Right kidney (tissue), 1 donor: ENCODE measurements around the gene ELK4.

ENCODE experiments used
- DNase-seq: peaks from one replicate; pipeline ENCODE4 v3.0.0-alpha.2; 2016

ELK4 gene

GRCh38 chr1:205630651-205631009, 1.2 kb downstream of the ELK4 start:
- DNase-seq: no peak

DNA sequence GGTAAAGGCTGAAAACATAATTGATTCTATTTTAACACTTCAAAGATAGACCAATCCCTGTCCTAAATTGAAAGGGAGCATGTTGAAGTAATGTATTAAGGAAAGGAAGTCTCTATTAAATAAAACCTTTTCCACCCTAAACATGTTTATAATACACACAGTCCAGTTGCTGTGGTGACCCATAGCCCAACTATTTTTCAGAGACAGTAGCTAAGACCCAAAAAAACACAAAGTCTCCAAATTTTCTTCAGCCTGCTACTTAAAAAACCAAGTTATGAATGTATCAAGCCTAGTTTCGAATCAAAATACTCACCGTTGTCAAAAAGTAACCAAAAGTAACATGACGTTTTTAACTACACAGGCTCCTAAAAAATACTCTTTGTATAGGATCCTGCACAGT, 1.6 kb downstream of the ELK4 start:
- DNase-seq: no peak

- DNase-seq: no peak
These were observed 2.1 kb downstream of the ELK4 start for GRCh38 chr1:205629751-205630150.

- DNase-seq: no peak
These were observed 3.9 kb downstream of the ELK4 start for GRCh38 chr1:205627956-205628355.

- DNase-seq: no peak
These were observed 5.6 kb downstream of the ELK4 start for GRCh38 chr1:205626216-205626615.

GRCh38 chr1:205623646-205624045, 8.2 kb downstream of the ELK4 start:
- DNase-seq: no peak

DNA sequence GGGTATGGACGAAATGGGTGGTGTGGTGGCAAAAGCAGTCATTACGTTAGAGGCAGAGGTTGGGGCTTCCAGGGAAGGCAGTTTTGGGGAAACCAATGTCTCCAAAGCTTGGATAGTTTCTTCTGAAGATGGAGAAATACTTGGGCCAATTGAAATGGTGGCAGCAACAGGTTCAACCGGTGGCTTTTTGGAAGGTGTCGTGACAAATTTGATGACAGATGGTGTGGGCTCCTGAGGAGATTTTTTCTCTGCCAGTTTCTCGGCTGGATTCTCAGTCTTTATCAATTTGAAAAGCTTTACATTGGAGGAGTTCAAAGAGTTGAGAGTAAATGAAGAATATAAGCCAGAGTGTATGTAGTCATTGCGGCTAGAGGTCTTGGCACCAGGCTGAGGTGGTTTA, 11.5 kb downstream of the ELK4 start:
- no peak for DNase-seq

GRCh38 chr1:205619376-205619775, 12.4 kb downstream of the ELK4 start:
- DNase-seq: no peak

- no peak for DNase-seq
These were observed 15.1 kb downstream of the ELK4 start for GRCh38 chr1:205616563-205617293.

DNA sequence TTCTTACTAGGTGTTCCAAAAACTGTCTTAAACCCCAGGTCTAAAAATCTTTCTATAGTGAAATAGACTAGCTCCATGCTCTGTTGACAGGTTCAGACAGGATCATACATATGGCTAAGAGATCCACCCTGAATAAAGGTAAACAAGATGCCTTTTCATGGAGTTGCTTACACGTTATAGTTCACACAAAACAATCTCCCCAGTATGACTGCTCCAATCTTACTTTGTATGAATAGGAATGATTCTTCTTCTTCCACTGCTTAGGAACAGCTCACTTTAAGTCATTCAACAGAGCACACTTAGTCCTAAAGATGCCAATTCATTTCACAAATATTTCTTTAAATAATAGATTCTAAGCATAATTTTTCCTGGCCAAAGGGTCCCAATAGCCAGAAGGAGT, 16.0 kb downstream of the ELK4 start:
- no peak for DNase-seq

- DNase-seq: no peak
These were observed 17.9 kb downstream of the ELK4 start for GRCh38 chr1:205613854-205614412.

DNA sequence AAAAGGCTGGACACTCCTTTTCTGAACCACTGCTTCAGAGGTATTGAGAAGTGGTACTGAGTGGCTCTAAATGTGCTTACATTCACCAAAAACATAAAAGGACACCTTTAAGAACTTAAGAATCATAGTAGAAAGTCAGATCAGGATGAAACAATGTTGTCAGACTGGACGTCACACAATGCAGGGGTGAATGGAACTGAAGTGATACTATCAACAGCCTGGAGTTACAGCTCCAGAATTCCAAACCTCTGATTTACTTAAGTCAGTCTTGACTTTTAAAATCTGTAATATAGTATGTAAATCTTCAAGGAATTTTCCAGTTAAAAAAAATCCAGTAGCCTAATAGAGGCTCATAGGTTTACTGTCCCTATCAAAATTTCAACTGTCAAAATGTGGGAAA, 19.3 kb downstream of the ELK4 start:
- no peak for DNase-seq

GRCh38 chr1:205612104-205612503, 19.7 kb downstream of the ELK4 start:
- no peak for DNase-seq

DNA sequence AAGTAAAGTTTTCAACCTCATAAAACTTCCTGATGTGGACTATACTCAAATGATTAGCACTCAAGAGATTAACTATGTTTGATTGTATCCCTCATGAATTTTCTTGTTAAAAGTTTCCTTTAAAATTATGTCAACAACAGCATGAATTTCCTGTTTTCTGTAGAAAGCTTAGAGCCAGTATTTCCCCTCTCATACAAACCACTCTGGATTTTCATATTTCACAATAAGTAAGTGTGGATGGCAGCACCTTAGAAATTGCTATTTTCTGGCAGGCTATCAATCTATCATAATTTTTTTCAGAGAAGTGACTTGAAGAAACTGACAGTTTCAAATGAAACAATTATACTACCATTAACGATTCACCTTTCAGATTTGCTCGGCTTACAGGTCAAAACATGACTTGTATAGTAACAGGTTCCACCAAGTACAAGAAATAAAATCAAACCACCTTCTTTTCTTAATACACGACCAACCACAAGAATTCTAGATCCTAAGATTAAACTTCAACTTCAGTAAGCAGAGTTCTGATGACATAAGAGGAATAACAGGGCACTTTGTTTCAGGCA, 20.8 kb downstream of the ELK4 start:
- DNase-seq: no peak

DNA sequence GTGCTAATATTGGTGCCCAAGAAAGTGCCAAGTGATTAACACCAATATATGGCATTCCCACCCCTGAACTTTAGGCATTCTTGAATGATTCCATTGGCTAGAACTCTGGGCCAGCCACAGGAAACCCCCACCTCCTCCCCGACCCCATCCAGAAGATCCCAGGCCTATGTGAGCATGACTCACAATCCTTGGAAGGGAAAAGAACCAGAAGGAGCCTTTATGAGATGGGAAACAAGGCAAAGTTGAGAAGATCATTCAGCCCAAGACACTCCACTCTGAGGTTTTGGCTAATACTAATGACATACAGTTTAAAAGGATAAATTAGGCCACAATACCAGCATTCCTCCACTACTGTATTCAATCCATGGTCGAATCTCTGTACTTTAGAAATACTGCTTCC, 21.8 kb downstream of the ELK4 start:
- DNase-seq: no peak

- no peak for DNase-seq
These were observed 26.8 kb downstream of the ELK4 start for GRCh38 chr1:205604825-205605505.

DNA sequence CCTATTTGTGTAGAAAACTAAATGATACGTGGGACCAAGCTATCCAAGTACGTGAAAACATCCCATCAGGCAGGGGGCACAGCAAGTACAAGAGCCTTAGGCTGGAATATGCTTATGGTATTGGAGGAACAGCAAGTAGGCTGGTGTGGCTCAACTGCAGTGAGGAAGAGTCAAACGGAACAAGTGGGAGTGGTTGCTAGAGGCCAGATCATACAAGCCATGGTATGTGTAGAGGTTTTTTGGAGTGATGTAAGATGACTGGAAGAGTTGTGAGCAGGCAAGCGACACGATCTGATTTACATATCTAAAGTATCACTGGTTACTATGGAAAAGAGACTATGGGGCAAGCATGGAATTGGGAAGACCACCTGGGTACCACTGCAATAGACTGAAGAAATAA, 27.8 kb downstream of the ELK4 start:
- no peak for DNase-seq

- no peak for DNase-seq
These were observed 30.6 kb downstream of the ELK4 start for GRCh38 chr1:205601205-205601604.

GRCh38 chr1:205600085-205600484, 31.7 kb downstream of the ELK4 start:
- no peak for DNase-seq

GRCh38 chr1:205599669-205600042, 32.2 kb downstream of the ELK4 start:
- DNase-seq: no peak

- DNase-seq: no peak
These were observed 32.8 kb downstream of the ELK4 start for GRCh38 chr1:205598841-205599668.

DNA sequence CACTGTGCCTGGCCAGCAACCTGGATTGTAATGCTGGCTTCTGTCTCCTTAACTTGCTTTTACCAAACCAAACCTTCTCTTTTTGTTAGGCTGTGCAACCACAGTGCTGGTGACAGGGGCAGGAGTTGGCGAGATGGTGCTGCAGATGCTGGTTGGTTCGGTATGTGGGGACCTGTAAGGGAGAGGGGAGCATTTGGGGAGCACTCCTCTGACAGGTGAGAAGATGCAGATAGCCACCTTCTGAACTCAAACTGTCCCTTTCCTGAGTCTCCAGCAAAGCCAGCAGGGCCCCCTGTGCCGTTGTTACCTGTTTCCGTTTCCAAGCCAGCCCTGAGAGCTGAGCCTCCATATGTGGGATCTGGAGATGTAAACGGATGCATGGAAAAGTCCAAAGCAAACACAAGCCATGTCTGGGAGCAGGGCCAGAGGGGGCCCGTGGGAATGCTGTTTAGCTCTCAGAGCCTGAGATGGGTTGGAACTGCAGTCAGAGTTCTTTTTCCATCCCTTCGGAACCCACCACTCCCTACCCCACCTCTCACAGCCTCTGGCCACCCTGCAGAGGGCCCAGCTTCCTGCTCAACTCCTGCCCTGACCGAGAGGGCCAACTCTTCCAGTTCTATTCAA, 34.0 kb downstream of the ELK4 start:
- DNase-seq: no peak
